H9 (cell line): ENCODE measurements around the gene TGM5. TPM values are rescaled to one million over a fixed set of nuclear protein-coding genes. Genes with fewer than 3 reads are reported as not detected.

Experiments used
- DNase-seq: peaks from one replicate; pipeline ENCODE4 v3.0.0-alpha.2; 2017
- H2AFZ ChIP-seq: one replicate; pipeline ENCODE4 v1.6.1; 2013; ENCODE audit warnings: mild to moderate bottlenecking, low read length, control low read depth, moderate library complexity
- H2AK5ac ChIP-seq: 2 replicates; pipeline ENCODE4 v1.6.1; 2013; ENCODE audit warnings: low read length, control low read depth, mixed read lengths; ENCODE audit not compliant: insufficient read length
- H2BK120ac ChIP-seq: one replicate; pipeline ENCODE4 v1.6.1; 2013; ENCODE audit warnings: low read depth, mild to moderate bottlenecking, low read length, control low read depth, inconsistent platforms; ENCODE audit not compliant: poor library complexity, severe bottlenecking
- H2BK12ac ChIP-seq: 2 replicates; pipeline ENCODE4 v1.6.1; 2013; ENCODE audit warnings: low read length, control low read depth, mixed read lengths, low read depth; ENCODE audit not compliant: insufficient read length
- H2BK15ac ChIP-seq: 2 replicates; pipeline ENCODE4 v1.6.1; 2013; ENCODE audit warnings: low read depth, low read length, control low read depth
- H2BK20ac ChIP-seq: one replicate; pipeline ENCODE4 v1.6.1; 2013; ENCODE audit warnings: low read depth, mild to moderate bottlenecking, low read length, control low read depth, inconsistent platforms; ENCODE audit not compliant: poor library complexity, severe bottlenecking
- H2BK5ac ChIP-seq: 2 replicates; pipeline ENCODE4 v1.6.1; 2013; ENCODE audit warnings: low read length, control low read depth, mixed read lengths; ENCODE audit not compliant: insufficient read length
- H3K14ac ChIP-seq: 2 replicates; pipeline ENCODE4 v1.6.1; 2013; ENCODE audit warnings: low read length, control low read depth; ENCODE audit not compliant: insufficient read depth
- H3K18ac ChIP-seq: 2 replicates; pipeline ENCODE4 v1.6.1; 2013; ENCODE audit warnings: low read depth, mild to moderate bottlenecking, mixed read lengths, low read length, control low read depth; ENCODE audit not compliant: insufficient read length
- H3K23ac ChIP-seq: 2 replicates; pipeline ENCODE4 v1.6.1; 2013; ENCODE audit warnings: low read length, control low read depth, mixed read lengths, low read depth; ENCODE audit not compliant: insufficient read length
- H3K23me2 ChIP-seq: 2 replicates; pipeline ENCODE4 v1.6.1; 2013; ENCODE audit warnings: low read depth, mild to moderate bottlenecking, mixed read lengths, low read length, control low read depth; ENCODE audit not compliant: insufficient read length, poor library complexity, severe bottlenecking
- H3K27ac ChIP-seq: 2 replicates; pipeline ENCODE4 v1.5.1; 2013; ENCODE audit warnings: low read length, control low read depth, mixed read lengths, low read depth; ENCODE audit not compliant: insufficient read length
- H3K27me3 ChIP-seq: 2 replicates; pipeline ENCODE4 v1.6.1; 2013; ENCODE audit warnings: low read length, control low read depth, inconsistent platforms; ENCODE audit not compliant: insufficient read depth
- H3K4ac ChIP-seq: 2 replicates; pipeline ENCODE4 v1.6.1; 2013; ENCODE audit warnings: low read depth, mild to moderate bottlenecking, control low read depth, inconsistent platforms, low read length, moderate library complexity
- H3K4me1 ChIP-seq: 2 replicates; pipeline ENCODE4 v1.6.1; 2013; ENCODE audit warnings: low read length, control low read depth, inconsistent platforms; ENCODE audit not compliant: insufficient read depth
- H3K4me2 ChIP-seq: 2 replicates; pipeline ENCODE4 v1.6.1; 2013; ENCODE audit warnings: low read length, control low read depth, mixed read lengths; ENCODE audit not compliant: insufficient read length, insufficient read depth
- H3K56ac ChIP-seq: 2 replicates; pipeline ENCODE4 v1.6.1; 2013; ENCODE audit warnings: low read depth, mild to moderate bottlenecking, mixed read lengths, low read length, control low read depth; ENCODE audit not compliant: insufficient read length
- H3K79me1 ChIP-seq: 2 replicates; pipeline ENCODE4 v1.6.1; 2013; ENCODE audit warnings: low read depth, mild to moderate bottlenecking, moderate library complexity, low read length, control low read depth, inconsistent platforms; ENCODE audit not compliant: insufficient read depth, poor library complexity, severe bottlenecking
- H3K79me2 ChIP-seq: 2 replicates; pipeline ENCODE4 v1.6.1; 2013; ENCODE audit warnings: low read length, control low read depth, inconsistent platforms; ENCODE audit not compliant: insufficient read depth
- H3K9ac ChIP-seq: 2 replicates; pipeline ENCODE4 v1.6.1; 2013; ENCODE audit warnings: low read length, control low read depth, mixed read lengths; ENCODE audit not compliant: insufficient read length; ENCODE audit errors: extremely low read depth
- H3K9me3 ChIP-seq: one replicate; pipeline ENCODE4 v1.6.1; 2013; ENCODE audit warnings: low read depth, low read length, inconsistent platforms; ENCODE audit not compliant: control insufficient read depth
- H3T11ph ChIP-seq: one replicate; pipeline ENCODE4 v1.6.1; 2013; ENCODE audit warnings: mild to moderate bottlenecking, low read length, control low read depth, inconsistent platforms
- H4K20me1 ChIP-seq: one replicate; pipeline ENCODE4 v1.6.1; 2013; ENCODE audit not compliant: control insufficient read depth, insufficient read length, insufficient read depth
- H4K5ac ChIP-seq: 2 replicates; pipeline ENCODE4 v1.6.1; 2013; ENCODE audit warnings: low read depth, mild to moderate bottlenecking, mixed read lengths, low read length, control low read depth; ENCODE audit not compliant: insufficient read length
- H4K8ac ChIP-seq: replicated peaks from 2 replicates; pipeline ENCODE4 v1.6.1; 2013; ENCODE audit warnings: low read length, control low read depth, mixed read lengths, low read depth; ENCODE audit not compliant: insufficient read length
- H4K91ac ChIP-seq: 2 replicates; pipeline ENCODE4 v1.6.1; 2013; ENCODE audit warnings: low read depth, mild to moderate bottlenecking, moderate library complexity, mixed read lengths, low read length, control low read depth; ENCODE audit not compliant: insufficient read length
- H3K27ac Mint-ChIP-seq, 3 experiments: 2 replicates in 2 of 3; 3 replicates in 1 of 3; pipeline ENCODE4 v1.8.0; 2020 to 2021; ENCODE audit warnings: mixed read lengths in 3 of 3, mild to moderate bottlenecking in 1 of 3, moderate library complexity in 1 of 3
- H3K27me3 Mint-ChIP-seq: 2 replicates; pipeline ENCODE4 v1.8.0; 2021; ENCODE audit warnings: low read depth, mild to moderate bottlenecking, moderate library complexity, mixed read lengths
- H3K36me3 Mint-ChIP-seq, 3 experiments: 2 replicates in 2 of 3; 3 replicates in 1 of 3; pipeline ENCODE4 v1.8.0; 2020 to 2021; ENCODE audit warnings: low read depth in 3 of 3, mixed read lengths in 3 of 3; ENCODE audit not compliant: insufficient read depth in 1 of 3
- H3K4me1 Mint-ChIP-seq, 2 experiments: 2 replicates each; pipeline ENCODE4 v1.8.0; 2020; ENCODE audit warnings: mixed read lengths in 2 of 2
- H3K4me3 Mint-ChIP-seq, 2 experiments: 2 replicates in 1 of 2; 3 replicates in 1 of 2; pipeline ENCODE4 v1.8.0; 2020 to 2021; ENCODE audit warnings: mild to moderate bottlenecking in 2 of 2, mixed read lengths in 2 of 2, moderate library complexity in 1 of 2
- H3K9me3 Mint-ChIP-seq, 2 experiments: 2 replicates in 1 of 2; 3 replicates in 1 of 2; pipeline ENCODE4 v1.8.0; 2020; ENCODE audit warnings: mild to moderate bottlenecking in 2 of 2, mixed read lengths in 2 of 2, moderate library complexity in 1 of 2
- WGBS: extraction: QIAGEN DNeasy Blood & Tissue Kit; methylation state at CpG from one replicate; pipeline ENCODE4 v1.1.7; 2013; ENCODE audit warnings: missing lambda C conversion rate, low lambda C conversion rate, mixed read lengths; ENCODE audit not compliant: insufficient read length; ENCODE audit errors: extremely low coverage; 5-methylcytosine and 5-hydroxymethylcytosine counted together
- total RNA-seq: library from RNA; stranded (reverse); gene quantifications from 2 replicates; pipeline ENCODE4 v1.2.1, GENCODE V29; 2021
- TF ChIP-seq, protein P1 (sequence below): fragments of 200-600 bp; sonication (generic); conservative IDR thresholded peaks from 3 replicates; pipeline ENCODE4 v1.8.0; 2021; ENCODE audit warnings: antibody characterized with exemption, mild to moderate bottlenecking

The TGM5 gene
- total RNA-seq, 1 experiment from 2014 or later: not detected

DNA sequence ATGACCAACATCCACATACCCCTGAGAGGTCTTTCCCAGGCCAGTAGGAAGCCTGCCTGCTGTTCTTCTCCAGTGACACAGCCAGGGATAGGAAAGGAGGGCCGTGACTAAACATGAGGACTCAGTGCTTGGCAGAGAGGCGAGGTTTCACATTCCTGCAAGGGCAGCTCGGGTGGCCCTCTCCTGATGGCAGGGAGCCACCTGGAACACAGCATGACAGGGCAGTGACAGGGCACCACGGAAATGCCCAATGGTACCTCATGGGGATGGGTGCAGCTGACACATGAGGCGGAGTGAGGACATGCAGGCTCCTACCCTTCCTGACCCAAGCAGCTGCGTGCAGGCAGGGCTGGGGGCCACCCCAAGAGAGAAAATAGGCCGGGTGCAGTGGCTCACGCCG is 7.4 kb upstream of the TGM5 start:
- no peak overlapping the region for H2AFZ ChIP-seq
- peaks cover 8% of the 10 kb centered on the region for H3K27me3 Mint-ChIP-seq
- no peak overlapping the region; the same call in 1 of the 2 replicates for H3K14ac ChIP-seq
- no peak overlapping the region for H2BK20ac ChIP-seq
- no peak overlapping the region for H4K91ac ChIP-seq
- no peaks in the 10 kb centered on the region for H3K79me2 ChIP-seq
- H2BK120ac ChIP-seq: no peak overlapping the region
- H3K4ac ChIP-seq: no peak overlapping the region
- no CpG with 5 or more reads among the region's 9 CpGs for WGBS
- no peak overlapping the region for H4K8ac ChIP-seq
- H3K4me3 Mint-ChIP-seq: no peak overlapping the region
- no peaks in the 10 kb centered on the region for H3K23me2 ChIP-seq
- H3K36me3 Mint-ChIP-seq: no peaks in the 10 kb centered on the region
- TF ChIP-seq, protein P1, sequence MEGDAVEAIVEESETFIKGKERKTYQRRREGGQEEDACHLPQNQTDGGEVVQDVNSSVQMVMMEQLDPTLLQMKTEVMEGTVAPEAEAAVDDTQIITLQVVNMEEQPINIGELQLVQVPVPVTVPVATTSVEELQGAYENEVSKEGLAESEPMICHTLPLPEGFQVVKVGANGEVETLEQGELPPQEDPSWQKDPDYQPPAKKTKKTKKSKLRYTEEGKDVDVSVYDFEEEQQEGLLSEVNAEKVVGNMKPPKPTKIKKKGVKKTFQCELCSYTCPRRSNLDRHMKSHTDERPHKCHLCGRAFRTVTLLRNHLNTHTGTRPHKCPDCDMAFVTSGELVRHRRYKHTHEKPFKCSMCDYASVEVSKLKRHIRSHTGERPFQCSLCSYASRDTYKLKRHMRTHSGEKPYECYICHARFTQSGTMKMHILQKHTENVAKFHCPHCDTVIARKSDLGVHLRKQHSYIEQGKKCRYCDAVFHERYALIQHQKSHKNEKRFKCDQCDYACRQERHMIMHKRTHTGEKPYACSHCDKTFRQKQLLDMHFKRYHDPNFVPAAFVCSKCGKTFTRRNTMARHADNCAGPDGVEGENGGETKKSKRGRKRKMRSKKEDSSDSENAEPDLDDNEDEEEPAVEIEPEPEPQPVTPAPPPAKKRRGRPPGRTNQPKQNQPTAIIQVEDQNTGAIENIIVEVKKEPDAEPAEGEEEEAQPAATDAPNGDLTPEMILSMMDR: no peak
- H2AK5ac ChIP-seq: no peak overlapping the region
- no peaks in the 10 kb centered on the region for H4K20me1 ChIP-seq
- H2BK15ac ChIP-seq: no peak overlapping the region
- H3K79me1 ChIP-seq: no peaks in the 10 kb centered on the region
- H2BK12ac ChIP-seq: no peak overlapping the region
- H3K18ac ChIP-seq: no peak overlapping the region
- no peak overlapping the region for H3K9ac ChIP-seq
- H3K23ac ChIP-seq: no peak overlapping the region
- no peaks in the 10 kb centered on the region for H3K27me3 ChIP-seq
- H3K9me3 ChIP-seq: no peaks in the 10 kb centered on the region
- H3K4me1 Mint-ChIP-seq: peaks cover 0 to 8% of the 10 kb centered on the region in 2 experiments; a peak in 2 of 4 replicates
- no peak overlapping the region for H3K4me2 ChIP-seq
- H3T11ph ChIP-seq: no peak overlapping the region
- H3K56ac ChIP-seq: no peak overlapping the region
- no peak overlapping the region for H3K27ac Mint-ChIP-seq
- H3K9me3 Mint-ChIP-seq: peaks cover 0 to 2% of the 10 kb centered on the region in 2 experiments; a peak in 2 of 5 replicates
- DNase-seq: no peak
- no peak overlapping the region for H3K27ac ChIP-seq
- no peak overlapping the region for H2BK5ac ChIP-seq
- H3K4me1 ChIP-seq: no peaks in the 10 kb centered on the region
- H4K5ac ChIP-seq: no peak overlapping the region
